NCI-H2029 (cell line): ENCODE data around the gene ZC3H4.
"Not testable (repeated sequence)": the region's sequence is repeated elsewhere in the genome, so short reads cannot be mapped to it uniquely, and the experiment has no call there.

Source experiments
- DNase-seq: peaks from one replicate; lab custom pipeline; 2025; lab: John Stamatoyannopoulos, UW

The ZC3H4 gene

GRCh38 chr19:47084879-47085439 is 28.6 kb downstream of the ZC3H4 start:
- DNase-seq, result no peak

- no peak for DNase-seq
Observed at GRCh38 chr19:47082493-47082892, 31.1 kb downstream of the ZC3H4 start.

DNA sequence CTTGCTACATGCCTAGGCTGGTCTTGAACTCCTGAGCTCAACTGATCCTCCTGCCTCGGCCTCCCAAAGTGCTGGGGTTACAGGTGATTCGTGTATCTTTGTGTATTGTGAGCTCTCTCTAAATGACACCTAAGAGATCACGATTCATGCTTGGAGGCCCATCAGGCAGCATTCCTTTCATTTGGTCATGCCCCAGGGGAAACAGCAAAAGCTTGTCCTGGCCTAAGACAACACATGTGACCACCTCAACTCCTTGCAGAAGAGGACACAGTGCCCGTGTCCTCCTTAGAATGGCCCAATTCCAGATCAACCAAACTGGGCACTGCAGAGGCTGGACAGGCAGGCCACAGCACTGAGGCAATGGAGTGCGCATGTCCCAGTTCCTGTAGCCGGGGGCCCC is 32.5 kb downstream of the ZC3H4 start:
- DNase-seq, result no peak

GRCh38 chr19:47078351-47078750 is 35.2 kb downstream of the ZC3H4 start:
- DNase-seq, result not testable (repeated sequence)

DNA sequence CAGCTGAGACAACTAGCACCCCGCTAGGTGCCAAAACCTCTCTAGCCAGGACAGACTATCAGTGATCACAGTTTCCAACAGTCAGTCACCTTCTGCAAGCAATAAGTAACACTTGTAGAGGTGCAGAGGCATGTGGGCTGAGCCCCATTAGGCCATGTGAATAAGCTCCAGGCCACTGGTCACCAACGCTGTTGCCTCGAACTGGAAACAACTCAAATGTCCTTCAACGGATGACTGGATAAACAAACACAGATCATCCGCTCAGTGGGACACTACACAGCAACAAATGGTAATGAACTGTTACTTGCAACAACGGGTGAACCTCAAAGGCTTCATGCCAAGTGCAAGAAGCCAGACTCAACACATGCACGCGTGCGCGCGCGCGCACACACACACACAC is 37.6 kb downstream of the ZC3H4 start:
- DNase-seq, result no peak

DNA sequence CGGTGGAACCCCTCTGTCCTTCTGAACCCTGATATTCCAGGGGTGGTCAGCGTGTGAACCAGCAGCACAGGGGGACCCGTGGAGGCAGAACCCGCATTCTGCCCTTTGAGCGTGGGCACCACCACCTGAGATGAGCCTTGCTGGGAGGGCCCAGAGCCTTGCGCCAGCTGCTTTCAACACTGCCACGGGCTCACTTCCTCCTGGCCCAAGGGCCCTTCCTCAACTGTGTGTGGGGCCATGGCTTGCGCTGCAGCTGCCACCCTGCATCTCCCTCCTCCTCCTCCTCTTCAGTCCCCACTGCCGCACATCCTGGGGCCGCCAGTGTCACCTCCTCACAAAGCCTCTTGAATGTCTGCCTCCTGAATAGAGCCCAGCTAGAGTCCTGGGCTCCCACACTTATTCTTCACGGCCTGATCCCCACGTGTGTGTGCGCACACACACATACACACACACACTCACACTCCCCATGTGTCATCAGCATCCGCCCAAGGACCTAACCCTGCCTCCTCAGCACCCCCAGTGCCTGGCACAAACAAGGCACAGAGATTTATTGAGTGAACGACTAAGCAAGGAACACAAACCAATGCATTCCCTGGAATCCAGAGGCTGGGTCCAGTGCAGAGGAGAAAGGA is 38.3 kb downstream of the ZC3H4 start:
- no peak for DNase-seq

GRCh38 chr19:47074621-47075020 is 39.0 kb downstream of the ZC3H4 start:
- no peak for DNase-seq

DNA sequence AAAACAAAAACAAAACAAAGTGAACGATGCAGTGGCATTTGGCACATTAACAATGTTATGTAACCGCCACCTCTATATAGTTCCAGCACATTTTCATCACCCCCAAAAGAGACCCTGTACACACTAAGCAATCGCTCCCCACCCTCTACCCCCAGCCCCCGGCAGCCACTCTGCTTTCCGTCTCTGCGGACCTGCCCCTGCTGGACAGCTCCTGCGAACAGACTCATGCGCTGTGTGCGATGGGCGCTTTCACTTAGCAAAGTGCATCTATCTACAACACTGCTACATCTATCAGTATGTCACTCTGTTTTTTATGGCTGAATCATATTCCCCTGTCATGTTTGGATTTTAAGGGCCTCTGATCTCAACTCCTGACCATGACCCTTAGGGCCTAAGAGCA is 40.0 kb downstream of the ZC3H4 start:
- no peak for DNase-seq

GRCh38 chr19:47072323-47072722 is 41.3 kb downstream of the ZC3H4 start:
- DNase-seq, result no peak

DNA sequence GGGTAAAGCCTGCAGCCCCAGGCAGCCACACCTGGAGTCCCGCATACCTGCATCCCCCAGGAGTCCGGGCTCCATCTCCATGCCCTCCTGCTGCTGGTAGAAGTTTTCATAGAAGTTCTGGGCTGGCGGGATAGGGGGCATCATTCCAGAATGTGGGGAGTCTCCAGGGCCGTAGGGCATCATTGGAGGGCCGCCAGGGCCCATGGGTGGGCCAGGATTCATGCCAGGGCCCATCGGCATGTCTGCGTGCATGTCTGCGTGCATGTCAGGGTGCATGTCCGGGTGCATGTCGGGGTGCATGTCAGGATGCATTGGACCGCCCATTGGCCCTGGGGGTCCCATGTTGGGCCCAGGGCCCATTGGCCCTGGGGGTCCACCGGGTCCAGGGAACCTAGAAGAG is 41.8 kb downstream of the ZC3H4 start:
- DNase-seq, result no peak

- no peak for DNase-seq
Observed at GRCh38 chr19:47070756-47071155, 42.8 kb downstream of the ZC3H4 start.

DNA sequence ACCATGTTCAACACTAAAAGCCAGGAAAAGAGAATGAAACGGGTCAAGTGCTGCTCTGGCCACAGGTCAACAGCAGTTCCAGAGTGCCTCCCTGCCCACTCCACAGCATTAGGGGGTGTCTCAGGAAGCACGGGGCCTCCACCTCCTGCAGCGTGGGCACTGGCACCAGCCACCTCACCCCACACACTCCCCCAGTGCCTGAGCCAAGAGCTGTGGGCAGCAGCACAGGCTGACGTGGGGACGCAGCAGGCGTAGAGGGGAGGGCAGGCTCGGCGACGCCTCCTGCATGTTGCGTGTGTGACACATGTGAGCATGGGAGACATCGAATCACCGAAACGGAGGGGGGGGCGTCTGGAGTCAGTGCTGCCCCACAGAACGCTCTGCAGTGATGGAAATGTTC is 43.8 kb downstream of the ZC3H4 start:
- DNase-seq, result no peak

DNA sequence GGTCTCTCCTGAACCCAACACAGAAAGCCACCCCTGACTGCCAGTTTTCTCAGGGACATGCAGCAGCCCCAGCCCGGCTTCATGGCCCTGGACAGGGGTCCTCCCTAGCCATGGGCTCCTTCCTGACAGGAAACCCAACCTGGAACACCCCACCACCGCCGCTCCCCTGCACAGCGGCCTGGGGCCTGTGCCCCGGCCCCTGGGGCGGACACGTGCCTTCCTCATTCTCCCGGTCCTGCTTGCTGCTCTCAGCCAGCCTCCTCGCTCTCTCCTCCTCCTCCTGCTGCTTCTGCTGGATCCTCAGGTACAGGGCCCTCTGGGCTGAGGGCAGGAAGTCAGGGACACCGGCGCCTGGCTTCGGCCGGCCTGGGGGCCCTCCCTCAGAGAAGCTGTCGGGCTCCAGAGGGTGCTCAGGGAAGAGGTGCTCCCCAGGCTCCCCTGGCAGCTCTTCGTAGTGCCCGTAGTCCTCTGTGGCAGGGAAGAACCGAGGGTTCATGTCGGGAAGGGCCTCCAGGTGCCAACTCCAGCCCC is 44.6 kb downstream of the ZC3H4 start:
- DNase-seq, result no peak

- DNase-seq, result no peak
Observed at GRCh38 chr19:47068246-47068645, 45.3 kb downstream of the ZC3H4 start.

GRCh38 chr19:47067215-47067847 is 46.2 kb downstream of the ZC3H4 start:
- DNase-seq, result no peak

DNA sequence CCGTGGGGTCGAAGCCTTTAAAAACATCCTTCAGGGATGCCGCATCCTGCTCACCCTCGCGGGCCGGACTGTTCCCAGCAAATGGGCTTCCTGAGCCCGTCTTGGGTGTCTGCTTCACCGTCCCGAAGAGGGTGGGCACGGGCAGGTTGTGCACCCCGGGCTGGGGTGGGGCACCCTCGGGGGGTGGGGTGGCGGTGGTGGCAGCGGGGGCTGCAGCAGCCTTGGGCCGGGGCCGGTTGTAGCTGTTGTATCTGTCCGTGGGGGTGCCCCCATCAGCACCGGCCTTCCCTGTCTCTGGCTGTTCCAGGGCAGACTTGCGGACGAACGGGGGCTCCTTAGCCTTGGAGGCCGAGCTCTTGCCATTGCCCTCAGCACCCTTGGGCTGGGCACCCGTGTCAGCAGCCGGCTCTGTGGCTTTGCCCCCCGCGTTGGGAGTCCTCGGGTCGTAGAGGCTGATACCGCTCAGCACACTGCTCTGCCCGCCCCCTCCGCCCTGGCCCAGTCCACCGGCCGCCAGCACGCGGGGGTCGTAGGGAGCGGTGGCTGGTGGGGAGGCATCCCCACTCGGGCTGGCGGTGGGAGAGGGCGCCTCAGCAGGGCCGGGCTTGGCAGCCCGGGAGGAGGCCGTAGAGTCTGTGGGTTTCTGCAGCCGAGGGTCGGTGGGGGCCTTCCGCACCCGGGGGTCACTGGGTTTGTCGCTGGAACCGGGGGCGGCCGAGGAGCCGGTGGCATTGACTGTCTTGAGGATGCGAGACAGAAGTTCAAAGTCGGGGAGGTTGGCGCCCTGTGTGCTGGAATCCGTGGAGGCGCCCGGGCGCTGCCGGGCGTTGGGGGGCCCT is 47.0 kb downstream of the ZC3H4 start:
- no peak for DNase-seq

GRCh38 chr19:47065242-47065641 is 48.3 kb downstream of the ZC3H4 start:
- DNase-seq, result no peak

DNA sequence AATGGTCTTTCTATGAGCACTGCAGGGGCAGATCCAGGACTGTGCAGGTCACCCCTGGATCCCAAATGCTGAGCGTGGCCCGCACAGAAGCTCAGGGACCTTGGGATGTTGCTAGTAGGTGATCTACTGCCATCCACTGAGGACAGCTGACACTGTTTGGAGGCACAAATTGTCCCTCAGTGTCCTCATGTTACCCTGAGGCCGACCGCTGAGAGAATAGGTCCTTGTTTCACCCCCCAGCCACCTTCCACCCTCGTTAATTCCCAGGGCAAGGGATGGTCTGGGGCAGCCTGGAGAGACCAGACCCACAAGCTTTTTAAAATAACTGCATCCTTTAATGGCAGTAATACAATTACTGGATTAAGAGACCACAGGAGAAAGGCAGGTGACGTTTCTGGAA is 49.7 kb downstream of the ZC3H4 start:
- DNase-seq, result no peak

DNA sequence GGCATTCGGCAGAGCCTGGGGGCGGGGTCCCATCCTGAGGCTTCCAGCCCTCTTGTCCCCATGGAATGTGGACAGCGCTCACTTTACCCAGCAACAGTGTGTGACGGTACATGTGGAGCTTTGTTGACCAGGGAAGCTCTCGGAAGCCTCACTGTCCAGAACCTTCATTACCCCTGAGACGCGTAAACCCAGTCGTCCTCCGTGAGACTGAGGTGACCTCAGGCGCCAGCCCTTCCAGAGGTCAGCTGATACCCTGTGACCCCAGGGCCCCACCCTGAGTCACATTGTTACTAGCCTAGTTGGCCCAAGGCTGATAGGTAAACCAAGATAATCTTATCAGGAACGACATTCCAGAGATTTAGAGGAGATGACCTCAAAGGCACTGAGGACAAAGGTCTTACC is 55.0 kb downstream of the ZC3H4 start:
- DNase-seq, result no peak

- no peak for DNase-seq
Observed at GRCh38 chr19:47057328-47057727, 56.2 kb downstream of the ZC3H4 start.

DNA sequence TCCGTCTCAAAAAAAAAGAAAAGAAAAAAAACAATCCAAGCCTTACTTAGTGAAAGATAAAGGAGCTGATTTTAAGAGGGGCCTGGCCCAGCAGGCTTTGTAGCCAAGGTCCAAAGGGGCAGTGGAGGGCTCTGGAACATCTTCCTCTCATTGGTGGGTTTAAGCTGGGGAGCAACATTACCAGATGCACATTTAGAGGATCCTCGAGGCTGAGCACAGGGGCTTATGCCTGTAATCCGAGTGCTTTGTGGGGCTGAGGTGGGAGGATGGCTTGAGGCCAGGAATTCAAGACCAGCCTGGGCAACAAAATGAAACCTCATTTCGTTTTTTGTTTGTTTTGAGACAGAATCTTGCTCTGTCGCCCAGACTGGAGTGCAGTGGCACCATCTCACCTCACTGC is 57.2 kb downstream of the ZC3H4 start:
- no peak for DNase-seq

GRCh38 chr19:47050562-47050961 is 63.0 kb downstream of the ZC3H4 start:
- not testable (repeated sequence) for DNase-seq

DNA sequence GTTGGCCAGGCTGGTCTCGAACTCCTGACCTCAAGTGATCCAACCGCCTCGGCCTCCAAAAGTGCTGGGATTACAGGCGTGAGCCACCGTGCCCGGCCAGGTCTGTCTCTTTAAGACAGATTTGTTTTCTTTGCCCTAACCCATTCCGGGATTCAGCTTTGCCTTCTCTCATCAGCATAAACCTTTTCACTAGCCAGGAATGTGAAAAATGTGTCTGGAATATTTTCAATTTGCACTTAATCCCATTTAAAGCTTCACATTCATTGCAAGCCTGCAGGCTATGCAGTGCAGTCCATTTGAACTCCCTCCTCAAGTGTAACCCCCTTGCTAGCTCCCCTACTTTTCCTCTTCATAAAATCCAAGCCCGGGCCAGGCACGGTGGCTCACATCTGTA is 64.3 kb downstream of the ZC3H4 start:
- DNase-seq, result no peak
